Esophagus muscularis mucosa (tissue), 4 donors: ENCODE data around the gene TRMT61A. TPM values are rescaled to one million over a fixed set of nuclear protein-coding genes. Genes with fewer than 3 reads are reported as not detected.
A peak's percentile ranks its signal among the peaks of the same experiment; 100 is the strongest.

Experiments used
- DNase-seq: peaks from one replicate; pipeline ENCODE4 v3.0.0-alpha.2; 2017; ENCODE audit errors: extremely low spot score
- H3K27ac ChIP-seq, 4 donors: fragments of 200-600 bp; sonication (generic); replicated peaks in 1 of 4; 1 replicate in 3 of 4; 2 replicates in 1 of 4; pipeline ENCODE4 v1.5.1; 2016 to 2019; ENCODE audit warnings: mild to moderate bottlenecking in 1 of 4
- H3K27me3 ChIP-seq, 4 donors: fragments of 200-600 bp; sonication (generic); one replicate each; pipeline versions ENCODE4 v1.5.1 to v1.6.0; 2016 to 2019
- H3K36me3 ChIP-seq, 4 donors: fragments of 200-600 bp; sonication (generic); one replicate each; pipeline ENCODE4 v1.5.1; 2016 to 2019
- H3K4me1 ChIP-seq, 4 donors: fragments of 200-600 bp; sonication (generic); one replicate each; pipeline ENCODE4 v1.5.1; 2016 to 2019
- H3K4me3 ChIP-seq, 4 donors: fragments of 200-600 bp; sonication (generic); 1 replicate in 2 of 4; 2 replicates in 2 of 4; pipeline ENCODE4 v1.5.1; 2016 to 2019; ENCODE audit warnings: mild to moderate bottlenecking in 4 of 4, moderate library complexity in 1 of 4
- H3K9me3 ChIP-seq, 4 donors: fragments of 200-600 bp; sonication (generic); 1 replicate in 3 of 4; 2 replicates in 1 of 4; pipeline ENCODE4 v1.5.1; 2016 to 2019
- EP300 ChIP-seq: sonication (generic); formaldehyde crosslinking; IDR thresholded peaks from one replicate; pipeline ENCODE4 v1.6.1; 2017; ENCODE audit warnings: antibody characterized with exemption
- POLR2A ChIP-seq: fragments of 450-650 bp; IDR thresholded peaks from one replicate; pipeline ENCODE4 v1.6.1; 2017; ENCODE audit warnings: antibody characterized with exemption, moderate library complexity, mild to moderate bottlenecking, low read depth
- POLR2AphosphoS5 ChIP-seq, 2 donors: sonication (generic); formaldehyde crosslinking; IDR thresholded peaks; one replicate each; pipeline ENCODE4 v1.6.1; 2017; ENCODE audit warnings: antibody characterized with exemption in 2 of 2
- WGBS: methylation state at CpG from one replicate; pipeline ENCODE4 v1.1.5; 2018; 5-methylcytosine and 5-hydroxymethylcytosine counted together
- intact Hi-C: fragments of 100-400 bp; cut with DNase I; formaldehyde crosslinking; loops from one replicate; pipeline ENCODE4 v1.15.1; 2023
- total RNA-seq, 4 donors: library from RNA; depleted of rRNA; stranded (reverse); fragments of >200 nt; gene quantifications; one replicate each; pipeline versions ENCODE4 v1.1.0 to v1.2.1, GENCODE V29; 2016
- TF ChIP-seq, protein P1 (sequence below), 3 experiments: fragments of 200-600 bp in 2 of 3; fragments of 450-650 bp in 1 of 3; sonication (generic) in 2 of 3; IDR thresholded peaks; one replicate each; pipeline ENCODE4 v1.5.1; 2017 to 2019; ENCODE audit warnings: antibody characterized with exemption in 3 of 3, mild to moderate bottlenecking in 2 of 3, moderate library complexity in 1 of 3

Gene TRMT61A
- total RNA-seq, 4 donors from 2014 or later, result 28.7 to 50.0 (median 35.2) TPM

DNA sequence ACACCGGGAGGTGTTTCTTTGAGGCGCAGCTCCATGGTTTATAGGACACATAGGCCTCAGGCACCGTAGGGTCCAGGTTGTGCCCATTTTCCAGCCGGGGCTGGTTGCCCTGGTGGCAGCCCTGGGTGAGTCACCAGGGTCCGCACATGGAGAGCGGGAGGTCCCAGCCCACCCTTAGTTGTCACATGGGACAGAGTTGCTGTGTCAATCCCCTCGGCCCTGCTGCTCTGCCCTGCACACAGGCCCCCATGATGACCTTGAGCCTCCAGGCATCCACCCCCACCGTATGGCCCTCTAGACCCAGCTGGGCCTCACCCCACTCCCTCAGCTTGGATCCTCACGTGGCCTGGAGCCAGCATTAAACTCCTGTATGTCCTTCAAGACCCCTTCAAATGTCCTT is 7.7 kb downstream of the TRMT61A start:
- Histone ChIP-seq H3K27ac (peak overlapping the region; percentile 93 to 97 (median 94)), H3K36me3 (peaks cover 0 to 43% (median 23%) of the 10 kb centered on the region in 4 donors), H3K27me3 (no peaks in the 10 kb centered on the region), H3K4me3 (no peak overlapping the region), H3K9me3 (no peaks in the 10 kb centered on the region), H3K4me1 (peaks cover 44 to 100% (median 99%) of the 10 kb centered on the region in 4 donors)
- TF ChIP-seq EP300 (no peak), POLR2A (no peak), POLR2AphosphoS5 (IDR thresholded peaks at IDR 0.05) (no peak)
- TF ChIP-seq, protein P1, sequence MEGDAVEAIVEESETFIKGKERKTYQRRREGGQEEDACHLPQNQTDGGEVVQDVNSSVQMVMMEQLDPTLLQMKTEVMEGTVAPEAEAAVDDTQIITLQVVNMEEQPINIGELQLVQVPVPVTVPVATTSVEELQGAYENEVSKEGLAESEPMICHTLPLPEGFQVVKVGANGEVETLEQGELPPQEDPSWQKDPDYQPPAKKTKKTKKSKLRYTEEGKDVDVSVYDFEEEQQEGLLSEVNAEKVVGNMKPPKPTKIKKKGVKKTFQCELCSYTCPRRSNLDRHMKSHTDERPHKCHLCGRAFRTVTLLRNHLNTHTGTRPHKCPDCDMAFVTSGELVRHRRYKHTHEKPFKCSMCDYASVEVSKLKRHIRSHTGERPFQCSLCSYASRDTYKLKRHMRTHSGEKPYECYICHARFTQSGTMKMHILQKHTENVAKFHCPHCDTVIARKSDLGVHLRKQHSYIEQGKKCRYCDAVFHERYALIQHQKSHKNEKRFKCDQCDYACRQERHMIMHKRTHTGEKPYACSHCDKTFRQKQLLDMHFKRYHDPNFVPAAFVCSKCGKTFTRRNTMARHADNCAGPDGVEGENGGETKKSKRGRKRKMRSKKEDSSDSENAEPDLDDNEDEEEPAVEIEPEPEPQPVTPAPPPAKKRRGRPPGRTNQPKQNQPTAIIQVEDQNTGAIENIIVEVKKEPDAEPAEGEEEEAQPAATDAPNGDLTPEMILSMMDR (IDR thresholded peaks at IDR 0.05), result no peak
- intact Hi-C loops, result no loop called here
- 52% methylated on average over 3 of the region's 9 CpGs for WGBS
- no peak for DNase-seq

GRCh38 chr14:103537175-103537990 is 8.4 kb downstream of the TRMT61A start:
- Histone ChIP-seq H3K27ac (peak overlapping the region; percentile 93 to 97 (median 94)), H3K4me3 (no peak overlapping the region), H3K36me3 (peaks cover 0 to 36% (median 20%) of the 10 kb centered on the region in 4 donors), H3K27me3 (no peaks in the 10 kb centered on the region), H3K9me3 (no peaks in the 10 kb centered on the region), H3K4me1 (peaks cover 51 to 100% (median 99%) of the 10 kb centered on the region in 4 donors)
- intact Hi-C loops, result no loop called here
- DNase-seq, result no peak
- no peak for TF ChIP-seq POLR2A
- TF ChIP-seq POLR2AphosphoS5 (IDR thresholded peaks at IDR 0.05), result peak in 1 of 2 donors; percentile 13
- 77% methylated on average over 11 of the region's 18 CpGs for WGBS

- WGBS, result 39% methylated on average over 15 of the region's 30 CpGs
- TF ChIP-seq, protein P1 (IDR thresholded peaks at IDR 0.05), result no peak
- TF ChIP-seq POLR2AphosphoS5 (IDR thresholded peaks at IDR 0.05), result peak; percentile 50 to 62
- H3K9me3 ChIP-seq, result no peaks in the 10 kb centered on the region
- DNase-seq, result no peak
- intact Hi-C loops, result no loop called here
- no peaks in the 10 kb centered on the region for H3K27me3 ChIP-seq
- peak overlapping the region; percentile 93 to 97 (median 94) for H3K27ac ChIP-seq
- peaks cover 61 to 100% (median 99%) of the 10 kb centered on the region in 4 donors for H3K4me1 ChIP-seq
- H3K36me3 ChIP-seq, result peaks cover 0 to 25% (median 14%) of the 10 kb centered on the region in 4 donors
- H3K4me3 ChIP-seq, result no peak overlapping the region
Observed at GRCh38 chr14:103538291-103539055, 9.5 kb downstream of the TRMT61A start.

GRCh38 chr14:103539056-103539825 is 10.2 kb downstream of the TRMT61A start:
- Histone ChIP-seq H3K9me3 (no peaks in the 10 kb centered on the region), H3K4me1 (peaks cover 66 to 100% (median 99%) of the 10 kb centered on the region in 4 donors), H3K27me3 (no peaks in the 10 kb centered on the region), H3K36me3 (peaks cover 0 to 20% (median 7%) of the 10 kb centered on the region in 4 donors), H3K27ac (peak overlapping the region; percentile 93 to 97 (median 94)), H3K4me3 (no peak overlapping the region)
- TF ChIP-seq EP300, result no peak
- 74% methylated on average over 19 of the region's 28 CpGs for WGBS
- intact Hi-C loops, result no loop called here
- DNase-seq, result no peak

DNA sequence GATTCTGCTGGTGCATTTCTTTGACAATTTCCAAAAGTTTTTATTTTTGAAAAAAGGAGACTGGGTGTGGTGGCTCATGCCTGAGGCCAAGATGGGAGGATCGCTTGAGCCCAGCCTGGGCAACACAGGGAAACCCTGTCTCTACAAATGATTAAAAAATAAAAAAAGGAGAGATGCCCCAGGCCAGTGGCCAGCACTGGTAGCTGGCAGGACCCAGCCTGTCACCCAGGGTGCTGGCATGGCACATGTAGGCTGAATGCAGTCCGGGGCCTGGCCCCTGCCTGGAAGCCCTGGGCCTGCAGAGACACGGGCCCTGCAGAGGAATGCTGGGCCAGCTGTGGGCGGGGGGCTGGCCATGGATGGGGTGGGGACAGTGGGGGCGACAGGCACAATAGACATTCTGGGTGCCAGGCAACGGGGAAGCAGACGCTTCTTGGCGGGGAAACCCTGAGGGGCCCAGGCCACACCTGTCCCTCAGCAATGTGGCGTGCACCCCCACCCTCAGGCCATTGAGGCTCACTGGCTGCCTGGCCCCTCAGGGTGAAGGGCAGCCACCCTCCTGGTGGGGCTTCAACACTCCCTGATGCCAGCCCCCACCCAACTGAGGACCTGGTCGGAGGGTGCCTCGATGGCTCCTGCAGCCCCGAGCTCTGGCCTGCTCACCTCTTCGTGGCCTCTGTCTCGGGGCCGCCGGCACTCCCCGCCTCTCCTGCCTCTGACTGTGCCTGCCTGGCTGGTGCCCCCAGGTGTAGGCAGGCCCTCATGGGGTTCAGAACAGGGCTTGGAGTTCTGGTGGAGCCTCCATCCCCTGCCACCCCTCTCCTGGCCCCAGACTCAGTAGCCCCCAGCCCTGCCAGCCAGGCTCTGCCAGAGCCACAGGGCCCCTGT is 12.1 kb downstream of the TRMT61A start:
- Histone ChIP-seq H3K4me1 (peaks cover 67 to 100% (median 99%) of the 10 kb centered on the region in 4 donors), H3K27ac (peak overlapping the region; percentile 93 to 97 (median 94)), H3K36me3 (peaks cover 0 to 6% (median 0%) of the 10 kb centered on the region in 4 donors), H3K4me3 (no peak overlapping the region), H3K27me3 (no peaks in the 10 kb centered on the region), H3K9me3 (no peaks in the 10 kb centered on the region)
- intact Hi-C loops, result no loop called here
- DNase-seq, result no peak
- TF ChIP-seq EP300, result no peak
- no peak for TF ChIP-seq POLR2A
- TF ChIP-seq POLR2AphosphoS5 (IDR thresholded peaks at IDR 0.05), result no peak
- TF ChIP-seq, protein P1 (IDR thresholded peaks at IDR 0.05), result no peak
- WGBS, result 27% methylated on average over 4 of the region's 17 CpGs
